ENCODE measurements around the gene EZH2. TPM values are rescaled to one million over a fixed set of nuclear protein-coding genes. Genes with fewer than 3 reads are reported as not detected.

Gene EZH2
- total and polyA plus RNA-seq, 2 of the 4 experiments (the other 2 are of a cell fraction), result 13.1 to 19.8 TPM

DNA sequence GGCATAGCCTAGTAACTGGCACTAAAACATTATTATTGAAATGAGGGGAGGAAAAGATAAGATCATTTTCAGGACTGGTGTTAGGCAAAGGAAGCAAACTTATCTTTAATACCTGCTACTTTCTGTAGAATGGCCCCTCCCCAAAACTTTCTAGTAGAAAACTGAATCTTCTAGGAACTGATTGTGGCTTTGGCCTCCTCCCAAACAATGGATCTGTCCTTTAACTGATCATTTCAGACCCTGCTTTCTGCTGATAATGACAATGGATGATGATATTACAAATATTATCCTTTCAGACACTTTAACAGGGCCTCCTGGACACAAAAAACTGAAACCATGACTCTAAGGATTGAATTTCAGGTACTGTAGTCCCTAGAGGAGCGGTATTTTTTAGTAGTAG is 55.1 kb downstream of the EZH2 start:
- no peak for ATAC-seq (ENCODE audit: low read depth)
- DNase-seq, result no peak
- H2BK120ac ChIP-seq (ENCODE audit: low read depth, low read length), result no peak overlapping the region
- H3K14ac ChIP-seq (replicated peaks; ENCODE audit: low read depth, low read length), result no peak overlapping the region
- peaks cover 5% of the 10 kb centered on the region; the same call in 1 of the 2 replicates for H3K36me3 ChIP-seq (ENCODE audit: control insufficient read depth, insufficient read depth, low read length)
- no peak overlapping the region for H3K23ac ChIP-seq (ENCODE audit: low read depth, low read length)
- no TSS peak for BruUV-seq (replicated peaks)
- H3K9me1 ChIP-seq (ENCODE audit: insufficient read depth, low read length), result peaks cover 3% of the 10 kb centered on the region
- H2AK9ac ChIP-seq (replicated peaks; ENCODE audit: low read depth, low read length, poor library complexity), result no peak overlapping the region
- no peak overlapping the region for H3K9ac ChIP-seq (ENCODE audit: low read depth, low read length)
- CTCF ChIA-PET, result no interaction called here
- in situ Hi-C loops (cut with MboI; ENCODE audit: low sequenced_read_pairs) (no loop called here), dilution Hi-C loops (cut with HindIII; ENCODE audit: low sequenced_read_pairs, unreplicated experiment) (no loop called here), intact Hi-C loops (cut with micrococcal nuclease) (no loop called here)
- no peak overlapping the region for H3K4me2 ChIP-seq (ENCODE audit: low read depth, low read length)
- no peak overlapping the region for H2BK15ac ChIP-seq (ENCODE audit: low read depth, low read length)
- H3K27ac ChIP-seq (ENCODE audit: insufficient read depth, low read length), result no peak overlapping the region
- H3K4me3 ChIP-seq (ENCODE audit: insufficient read depth, low read depth, low read length), result no peak overlapping the region
- H4K20me1 ChIP-seq (ENCODE audit: insufficient read depth, low read length), result no peaks in the 10 kb centered on the region
- H2AFZ ChIP-seq (replicated peaks; ENCODE audit: low read length, poor library complexity), result no peak overlapping the region
- no peaks in the 10 kb centered on the region for H3K9me3 ChIP-seq (ENCODE audit: control insufficient read depth, insufficient read depth, low read length)
- no peak overlapping the region for H4K8ac ChIP-seq (ENCODE audit: low read depth in 2 of 2, low read length in 2 of 2)
- H3K27me3 ChIP-seq (ENCODE audit: control insufficient read depth, insufficient read depth, low read length), result no peaks in the 10 kb centered on the region
- no peak overlapping the region for H2AK5ac ChIP-seq (ENCODE audit: low read depth, low read length)
- H2BK20ac ChIP-seq (ENCODE audit: low read depth, low read length), result no peak overlapping the region
- no peak overlapping the region for H2BK5ac ChIP-seq (ENCODE audit: low read depth, low read length, poor library complexity, severe bottlenecking)
- H3K18ac ChIP-seq (ENCODE audit: low read depth, low read length), result no peak overlapping the region
- TF ChIP-seq MAZ (IDR thresholded peaks at IDR 0.05; ENCODE audit: borderline replicate concordance, low read depth, low read length), result no peak
- TF ChIP-seq CHD1 (IDR thresholded peaks at IDR 0.05; ENCODE audit: low read depth, low read length), result no peak
- no peak for TF ChIP-seq SMC3 (IDR thresholded peaks at IDR 0.05; ENCODE audit: low read depth, low read length)
- TF ChIP-seq POLR2A (IDR thresholded peaks at IDR 0.05; ENCODE audit: low read depth, low read length), result no peak
- TF ChIP-seq, protein P1, sequence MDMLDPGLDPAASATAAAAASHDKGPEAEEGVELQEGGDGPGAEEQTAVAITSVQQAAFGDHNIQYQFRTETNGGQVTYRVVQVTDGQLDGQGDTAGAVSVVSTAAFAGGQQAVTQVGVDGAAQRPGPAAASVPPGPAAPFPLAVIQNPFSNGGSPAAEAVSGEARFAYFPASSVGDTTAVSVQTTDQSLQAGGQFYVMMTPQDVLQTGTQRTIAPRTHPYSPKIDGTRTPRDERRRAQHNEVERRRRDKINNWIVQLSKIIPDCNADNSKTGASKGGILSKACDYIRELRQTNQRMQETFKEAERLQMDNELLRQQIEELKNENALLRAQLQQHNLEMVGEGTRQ (IDR thresholded peaks at IDR 0.05; ENCODE audit: low read depth, low read length), result no peak
- no peak for TF ChIP-seq BHLHE40 (IDR thresholded peaks at IDR 0.05; ENCODE audit: low read depth, low read length)
- TF ChIP-seq RAD21 (IDR thresholded peaks at IDR 0.05; ENCODE audit: low read length), result no peak
- TF ChIP-seq RCOR1 (IDR thresholded peaks at IDR 0.05; ENCODE audit: insufficient replicate concordance, low read length), result no peak
- TF ChIP-seq MAFK (IDR thresholded peaks at IDR 0.05; ENCODE audit: low read depth, low read length), result no peak
- TF ChIP-seq MXI1 (IDR thresholded peaks at IDR 0.05; ENCODE audit: borderline replicate concordance, low read depth, low read length), result no peak
- TF ChIP-seq, protein P2, sequence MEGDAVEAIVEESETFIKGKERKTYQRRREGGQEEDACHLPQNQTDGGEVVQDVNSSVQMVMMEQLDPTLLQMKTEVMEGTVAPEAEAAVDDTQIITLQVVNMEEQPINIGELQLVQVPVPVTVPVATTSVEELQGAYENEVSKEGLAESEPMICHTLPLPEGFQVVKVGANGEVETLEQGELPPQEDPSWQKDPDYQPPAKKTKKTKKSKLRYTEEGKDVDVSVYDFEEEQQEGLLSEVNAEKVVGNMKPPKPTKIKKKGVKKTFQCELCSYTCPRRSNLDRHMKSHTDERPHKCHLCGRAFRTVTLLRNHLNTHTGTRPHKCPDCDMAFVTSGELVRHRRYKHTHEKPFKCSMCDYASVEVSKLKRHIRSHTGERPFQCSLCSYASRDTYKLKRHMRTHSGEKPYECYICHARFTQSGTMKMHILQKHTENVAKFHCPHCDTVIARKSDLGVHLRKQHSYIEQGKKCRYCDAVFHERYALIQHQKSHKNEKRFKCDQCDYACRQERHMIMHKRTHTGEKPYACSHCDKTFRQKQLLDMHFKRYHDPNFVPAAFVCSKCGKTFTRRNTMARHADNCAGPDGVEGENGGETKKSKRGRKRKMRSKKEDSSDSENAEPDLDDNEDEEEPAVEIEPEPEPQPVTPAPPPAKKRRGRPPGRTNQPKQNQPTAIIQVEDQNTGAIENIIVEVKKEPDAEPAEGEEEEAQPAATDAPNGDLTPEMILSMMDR (conservative IDR thresholded peaks at IDR 0.05; ENCODE audit: low read depth, low read length), result no peak
- TF ChIP-seq FOS (IDR thresholded peaks at IDR 0.05; ENCODE audit: low read depth, low read length), result no peak
- TF ChIP-seq, protein P3, sequence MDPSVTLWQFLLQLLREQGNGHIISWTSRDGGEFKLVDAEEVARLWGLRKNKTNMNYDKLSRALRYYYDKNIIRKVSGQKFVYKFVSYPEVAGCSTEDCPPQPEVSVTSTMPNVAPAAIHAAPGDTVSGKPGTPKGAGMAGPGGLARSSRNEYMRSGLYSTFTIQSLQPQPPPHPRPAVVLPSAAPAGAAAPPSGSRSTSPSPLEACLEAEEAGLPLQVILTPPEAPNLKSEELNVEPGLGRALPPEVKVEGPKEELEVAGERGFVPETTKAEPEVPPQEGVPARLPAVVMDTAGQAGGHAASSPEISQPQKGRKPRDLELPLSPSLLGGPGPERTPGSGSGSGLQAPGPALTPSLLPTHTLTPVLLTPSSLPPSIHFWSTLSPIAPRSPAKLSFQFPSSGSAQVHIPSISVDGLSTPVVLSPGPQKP (IDR thresholded peaks at IDR 0.05; ENCODE audit: borderline replicate concordance, low read depth, low read length), result no peak
- no peak for TF ChIP-seq NFE2L2 (IDR thresholded peaks at IDR 0.05; ENCODE audit: low read depth, low read length)
- no peak for TF ChIP-seq CEBPB (IDR thresholded peaks at IDR 0.05; ENCODE audit: low read depth, low read length)
- TF ChIP-seq RFX5 (IDR thresholded peaks at IDR 0.05; ENCODE audit: low read depth, low read length), result no peak
- no peak overlapping the region for H4K91ac ChIP-seq (ENCODE audit: insufficient read depth, low read depth, low read length)
- no peak overlapping the region for H4K5ac ChIP-seq (ENCODE audit: low read depth, low read length)
- POLR2A ChIA-PET (ENCODE audit: unreplicated experiment), result no interaction called here
- no peak overlapping the region for H3K56ac ChIP-seq (ENCODE audit: extremely low read depth, insufficient read depth, low read length)
- H3K4ac ChIP-seq (ENCODE audit: low read depth, low read length), result no peak overlapping the region
- no peaks in the 10 kb centered on the region for H3K4me1 ChIP-seq (ENCODE audit: control insufficient read depth, insufficient read depth, low read length)
- WGBS, 2 experiments (ENCODE audit: extremely low coverage in 2 of 2, insufficient read length in 1 of 2), result no CpG with 5 or more reads among the region's 1 CpG
- H3K79me1 ChIP-seq (ENCODE audit: low read depth in 1 of 2, low read length in 2 of 2), result peaks cover 6% of the 10 kb centered on the region in 2 experiments
